A673 (cell line): ENCODE results near the gene DDX27. TPM values are rescaled to one million over a fixed set of nuclear protein-coding genes. Genes with fewer than 3 reads are reported as not detected.
A peak's percentile ranks its signal among the peaks of the same experiment; 100 is the strongest.

Source experiments
- BruUV-seq: library from RNA; stranded (reverse); fragments of 400-500 nt; replicated peaks from 2 replicates; lab custom pipeline; 2021; lab: Mats Ljungman, UMichigan
- CTCF ChIA-PET: fragments of 300-600 bp; sonication (Branson Sonifier 250); formaldehyde crosslinking; loops from one replicate; lab custom pipeline; 2022; ENCODE audit warnings: antibody characterized with exemption; lab: Charles Lee
- POLR2A ChIA-PET: fragments of 300-600 bp; sonication (Branson Sonifier 250); formaldehyde crosslinking; loops from one replicate; lab custom pipeline; 2022; ENCODE audit warnings: antibody characterized with exemption; ENCODE audit not compliant: low non-redundant PET; lab: Charles Lee
- DNase-seq: peaks from one replicate; pipeline ENCODE4 v3.0.0-alpha.2; 2015; ENCODE audit warnings: low spot score
- H3K27ac ChIP-seq: fragments of 200-600 bp; sonication (generic); 2 replicates; pipeline ENCODE4 v1.5.1; 2016; ENCODE audit warnings: mixed run types, low read depth, mild to moderate bottlenecking, mixed read lengths, antibody characterized with exemption, low read length; ENCODE audit not compliant: poor library complexity, severe bottlenecking
- H3K27me3 ChIP-seq: fragments of 200-600 bp; sonication (generic); replicated peaks from 2 replicates; pipeline ENCODE4 v1.6.1; 2017; ENCODE audit warnings: mixed run types, low read depth, mild to moderate bottlenecking, mixed read lengths, antibody characterized with exemption, low read length; ENCODE audit not compliant: insufficient read depth, poor library complexity
- H3K36me3 ChIP-seq: fragments of 200-600 bp; sonication (generic); 2 replicates; pipeline ENCODE4 v1.6.1; 2016; ENCODE audit warnings: mixed run types, mild to moderate bottlenecking, mixed read lengths, antibody characterized with exemption, low read length; ENCODE audit not compliant: insufficient read depth, poor library complexity, severe bottlenecking
- H3K4me1 ChIP-seq: fragments of 200-600 bp; sonication (generic); 2 replicates; pipeline ENCODE4 v1.6.1; 2017; ENCODE audit warnings: mixed run types, mild to moderate bottlenecking, mixed read lengths, antibody characterized with exemption, low read length; ENCODE audit not compliant: insufficient read depth, poor library complexity, severe bottlenecking
- H3K4me3 ChIP-seq: fragments of 200-600 bp; sonication (generic); 2 replicates; pipeline ENCODE4 v1.5.1; 2016; ENCODE audit warnings: low read depth, mixed run types, mild to moderate bottlenecking, mixed read lengths, low read length; ENCODE audit not compliant: poor library complexity, severe bottlenecking
- H3K9me3 ChIP-seq: fragments of 200-600 bp; sonication (generic); 2 replicates; pipeline ENCODE4 v1.6.1; 2016; ENCODE audit warnings: mixed run types, low read depth, mild to moderate bottlenecking, mixed read lengths, antibody characterized with exemption, low read length; ENCODE audit not compliant: poor library complexity, severe bottlenecking
- EZH2 ChIP-seq: fragments of 200-600 bp; sonication (generic); IDR thresholded peaks from 2 replicates; pipeline ENCODE4 v1.6.1; 2017; ENCODE audit warnings: borderline replicate concordance, low read depth, mild to moderate bottlenecking, mixed read lengths, antibody characterized with exemption, low read length; ENCODE audit not compliant: poor library complexity, severe bottlenecking
- intact Hi-C: fragments of 100-400 bp; cut with micrococcal nuclease; formaldehyde crosslinking; loops from one replicate; pipeline ENCODE4 v1.10.0; 2022; ENCODE audit not compliant: unreplicated experiment
- total RNA-seq: library from RNA; stranded (reverse); gene quantifications from 2 replicates; pipeline ENCODE4 v1.2.3, GENCODE V29; 2021
- TF ChIP-seq, protein P1 (sequence below): fragments of 300-800, 200-600 bp; sonication (generic); conservative IDR thresholded peaks from 2 replicates; pipeline ENCODE4 v1.5.1; 2017; ENCODE audit warnings: low read depth, mild to moderate bottlenecking, antibody characterized with exemption, low read length, moderate library complexity, mixed read lengths

Gene DDX27
- total RNA-seq, 1 experiment from 2014 or later = 62.4 TPM

DNA sequence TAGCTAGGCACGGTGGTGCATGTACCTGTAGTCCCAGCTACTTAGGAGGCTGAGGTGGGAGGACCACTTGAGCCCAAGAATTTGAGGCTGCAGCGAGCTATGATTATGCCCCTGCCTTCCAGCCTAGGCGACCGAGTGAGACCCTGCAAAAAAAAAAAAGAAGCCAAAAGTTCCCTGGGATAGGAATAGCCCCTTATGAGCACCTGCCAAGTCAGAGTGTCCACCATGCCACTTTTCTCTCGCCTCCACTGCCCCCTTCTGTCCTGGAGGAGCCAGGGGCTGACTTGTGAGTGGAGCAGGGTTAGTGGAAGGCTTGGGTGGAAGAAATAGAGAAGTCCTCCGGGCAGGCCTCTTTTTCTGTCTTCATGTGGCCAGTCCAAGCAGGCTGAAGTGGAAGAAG, 12.1 kb upstream of the DDX27 start:
- Histone ChIP-seq H3K36me3 (no peaks in the 10 kb centered on the region), H3K4me3 (no peak overlapping the region), H3K9me3 (peaks cover 9% of the 10 kb centered on the region), H3K4me1 (no peaks in the 10 kb centered on the region), H3K27me3 (no peaks in the 10 kb centered on the region), H3K27ac (no peak overlapping the region)
- ChIA-PET POLR2A (no interaction called here), CTCF (no interaction called here)
- BruUV-seq = no TSS peak
- TF ChIP-seq, protein P1, sequence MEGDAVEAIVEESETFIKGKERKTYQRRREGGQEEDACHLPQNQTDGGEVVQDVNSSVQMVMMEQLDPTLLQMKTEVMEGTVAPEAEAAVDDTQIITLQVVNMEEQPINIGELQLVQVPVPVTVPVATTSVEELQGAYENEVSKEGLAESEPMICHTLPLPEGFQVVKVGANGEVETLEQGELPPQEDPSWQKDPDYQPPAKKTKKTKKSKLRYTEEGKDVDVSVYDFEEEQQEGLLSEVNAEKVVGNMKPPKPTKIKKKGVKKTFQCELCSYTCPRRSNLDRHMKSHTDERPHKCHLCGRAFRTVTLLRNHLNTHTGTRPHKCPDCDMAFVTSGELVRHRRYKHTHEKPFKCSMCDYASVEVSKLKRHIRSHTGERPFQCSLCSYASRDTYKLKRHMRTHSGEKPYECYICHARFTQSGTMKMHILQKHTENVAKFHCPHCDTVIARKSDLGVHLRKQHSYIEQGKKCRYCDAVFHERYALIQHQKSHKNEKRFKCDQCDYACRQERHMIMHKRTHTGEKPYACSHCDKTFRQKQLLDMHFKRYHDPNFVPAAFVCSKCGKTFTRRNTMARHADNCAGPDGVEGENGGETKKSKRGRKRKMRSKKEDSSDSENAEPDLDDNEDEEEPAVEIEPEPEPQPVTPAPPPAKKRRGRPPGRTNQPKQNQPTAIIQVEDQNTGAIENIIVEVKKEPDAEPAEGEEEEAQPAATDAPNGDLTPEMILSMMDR = 0 out of 2 replicates have a peak, but pooled peaks have one; percentile 33
- no peak for TF ChIP-seq EZH2
- intact Hi-C loops = no loop called here
- peak; percentile 32 for DNase-seq

DNA sequence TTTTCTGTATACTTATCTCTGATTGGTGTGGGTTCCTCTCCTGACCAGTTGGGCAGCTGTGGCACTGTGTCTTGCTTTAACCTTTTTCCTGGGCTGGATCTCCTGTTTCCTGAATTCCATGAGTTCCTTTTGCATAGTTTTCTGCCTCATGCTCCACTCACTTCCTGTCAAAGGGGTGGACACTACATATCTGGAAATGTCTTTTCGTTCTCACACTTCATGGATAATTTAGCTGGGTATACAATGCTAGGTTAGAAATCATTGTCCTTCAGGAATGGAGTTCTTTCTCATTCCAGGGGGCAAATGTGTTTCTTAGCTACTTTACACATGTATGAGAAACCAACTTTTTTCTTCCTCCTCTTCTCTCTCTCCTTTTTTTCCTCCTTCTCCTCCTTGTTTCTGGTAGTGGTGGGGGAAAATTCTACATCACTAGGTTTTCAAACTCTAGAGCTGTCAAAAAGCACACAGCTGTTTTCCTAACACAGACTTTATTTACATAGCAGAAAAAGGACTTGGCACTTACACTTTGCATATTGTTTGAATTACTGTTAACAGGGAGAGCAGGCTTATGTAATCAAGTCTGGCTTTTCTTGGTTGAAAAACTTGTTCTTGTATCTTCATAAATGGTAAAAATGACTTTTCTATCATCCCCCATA, 9.0 kb upstream of the DDX27 start:
- H3K4me1 ChIP-seq = no peaks in the 10 kb centered on the region
- no TSS peak for BruUV-seq
- POLR2A ChIA-PET = interaction anchor here (0.7 kb wide), 1 partner anchor 10 kb away, joined by 3 read pairs; no protein-coding TSS in a partner anchor
- no peaks in the 10 kb centered on the region for H3K27me3 ChIP-seq
- CTCF ChIA-PET = no interaction called here
- H3K36me3 ChIP-seq = no peaks in the 10 kb centered on the region
- intact Hi-C loops = no loop called here
- peaks cover 9% of the 10 kb centered on the region for H3K9me3 ChIP-seq
- TF ChIP-seq, protein P1 = no peak
- no peak for TF ChIP-seq EZH2
- H3K4me3 ChIP-seq = no peak overlapping the region
- DNase-seq = no peak
- H3K27ac ChIP-seq = no peak overlapping the region

- no peak for TF ChIP-seq EZH2
- TF ChIP-seq, protein P1 = no peak
- no peak overlapping the region for H3K27ac ChIP-seq
- H3K36me3 ChIP-seq = no peaks in the 10 kb centered on the region
- peaks cover 9% of the 10 kb centered on the region for H3K9me3 ChIP-seq
- POLR2A ChIA-PET = no interaction called here
- H3K4me1 ChIP-seq = no peaks in the 10 kb centered on the region
- H3K27me3 ChIP-seq = no peaks in the 10 kb centered on the region
- no peak for DNase-seq
- intact Hi-C loops = no loop called here
- no TSS peak for BruUV-seq
- no peak overlapping the region for H3K4me3 ChIP-seq
- CTCF ChIA-PET = no interaction called here
Measured at GRCh38 chr20:49210757-49211110, 8.5 kb upstream of the DDX27 start.
